Activated T-cell treated with anti-CD3 and anti-CD28 coated beads, Interleukin-2, amount 50 U/mL, for 4 hours (primary cell): ENCODE measurements around the gene DOC2A. TPM values are rescaled to one million over a fixed set of nuclear protein-coding genes. Genes with fewer than 3 reads are reported as not detected.

Experiments used
- ATAC-seq, 2 donors: fragments of 200-7000 bp; cut with Tn5 transposase; one replicate each; pipeline ENCODE4 v1.10.0; 2021
- DNase-seq: peaks from one replicate; pipeline ENCODE4 v3.0.0-alpha.2; 2020
- H3K27me3 Mint-ChIP-seq: one replicate; pipeline ENCODE4 v1.8.0; 2021; ENCODE audit warnings: low read depth, mixed read lengths
- H3K36me3 Mint-ChIP-seq: one replicate; pipeline ENCODE4 v1.8.0; 2022; ENCODE audit warnings: mixed read lengths; ENCODE audit not compliant: insufficient read depth
- H3K4me1 Mint-ChIP-seq: one replicate; pipeline ENCODE4 v1.8.0; 2021; ENCODE audit warnings: low read depth, mixed read lengths
- H3K4me3 Mint-ChIP-seq: one replicate; pipeline ENCODE4 v1.8.0; 2021; ENCODE audit warnings: mild to moderate bottlenecking, moderate library complexity, mixed read lengths
- H3K9me3 Mint-ChIP-seq: one replicate; pipeline ENCODE4 v1.8.0; 2021; ENCODE audit warnings: mixed read lengths
- total RNA-seq, 3 donors: library from RNA; stranded (reverse); gene quantifications; one replicate each; pipeline ENCODE4 v1.2.1, GENCODE V29; 2021

DOC2A gene
- total RNA-seq, 3 donors from 2014 or later, result 0.49 to 2.5 (median 1.1) TPM

DNA sequence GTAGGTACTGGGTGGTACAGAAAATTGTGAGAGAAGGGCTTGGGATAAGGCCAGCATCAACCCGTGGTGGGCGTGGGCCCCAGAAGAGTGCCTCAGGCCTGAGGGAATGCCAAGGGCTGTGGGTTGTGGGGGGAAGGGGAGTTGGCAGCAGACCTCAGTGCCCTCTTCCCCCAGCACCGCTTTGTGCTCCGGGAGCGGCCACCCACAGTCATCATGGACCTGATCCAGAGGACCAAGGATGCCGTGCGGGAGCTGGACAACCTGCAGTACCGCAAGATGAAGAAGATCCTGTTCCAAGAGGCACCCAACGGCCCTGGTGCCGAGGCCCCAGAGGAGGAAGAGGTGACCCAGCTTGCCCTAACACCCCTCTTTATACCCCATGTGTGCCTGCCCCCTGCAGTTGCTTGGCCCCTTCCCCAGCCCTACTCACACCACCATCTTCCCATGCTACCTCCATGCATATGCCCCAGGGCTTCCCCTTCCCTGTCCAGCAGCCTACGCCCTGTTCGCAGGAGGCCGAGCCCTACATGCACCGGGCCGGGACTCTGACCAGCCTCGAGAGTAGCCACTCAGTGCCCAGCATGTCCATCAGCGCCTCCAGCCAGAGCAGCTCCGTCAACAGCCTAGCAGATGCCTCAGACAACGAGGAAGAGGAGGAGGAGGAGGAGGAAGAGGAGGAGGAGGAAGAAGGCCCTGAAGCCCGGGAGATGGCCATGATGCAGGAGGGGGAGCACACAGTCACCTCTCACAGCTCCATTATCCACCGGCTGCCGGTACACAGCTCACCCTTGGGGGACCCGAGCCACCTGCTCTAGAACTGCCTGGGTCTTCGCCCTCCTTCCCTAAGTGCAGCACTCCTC, 28.0 kb downstream of the DOC2A start:
- DNase-seq (no peak), ATAC-seq (no peak)
- Mint-ChIP-seq H3K9me3 (no peaks in the 10 kb centered on the region), H3K27me3 (no peaks in the 10 kb centered on the region), H3K4me3 (no peak overlapping the region), H3K4me1 (no peaks in the 10 kb centered on the region), H3K36me3 (peaks cover 58% of the 10 kb centered on the region)

DNA sequence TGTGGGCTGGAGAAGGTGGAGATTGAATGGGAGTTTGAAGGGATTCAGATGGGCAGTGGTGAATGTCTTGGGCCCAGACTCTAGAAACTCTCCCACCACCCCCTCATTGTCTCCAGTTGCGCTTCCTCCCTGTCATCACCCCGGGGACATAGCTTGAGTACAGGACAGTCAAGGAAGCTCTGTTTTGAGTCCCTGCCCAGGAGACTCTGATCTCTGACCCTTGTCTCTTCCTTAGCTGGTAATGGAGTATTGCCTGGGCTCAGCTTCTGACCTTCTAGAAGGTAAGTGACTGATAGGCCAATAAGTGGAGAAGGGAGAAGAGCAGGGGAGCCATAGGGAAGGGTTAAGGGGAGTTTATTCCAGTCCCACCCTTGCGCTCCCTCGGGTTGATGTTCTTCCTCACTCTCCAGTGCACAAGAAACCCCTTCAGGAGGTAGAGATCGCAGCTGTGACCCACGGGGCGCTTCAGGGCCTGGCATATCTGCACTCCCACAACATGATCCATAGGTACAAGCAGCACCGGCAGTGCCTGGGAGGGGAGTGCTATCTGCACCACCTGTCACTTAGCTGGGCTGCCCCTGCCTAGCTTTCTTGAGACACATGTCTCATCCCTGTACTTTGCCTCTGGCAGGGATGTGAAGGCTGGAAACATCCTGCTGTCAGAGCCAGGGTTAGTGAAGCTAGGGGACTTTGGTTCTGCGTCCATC, 32.1 kb downstream of the DOC2A start:
- Mint-ChIP-seq H3K27me3 (no peaks in the 10 kb centered on the region), H3K9me3 (no peaks in the 10 kb centered on the region), H3K36me3 (peaks cover 37% of the 10 kb centered on the region), H3K4me3 (no peak overlapping the region), H3K4me1 (peaks cover 24% of the 10 kb centered on the region)
- DNase-seq, result no peak
- no peak for ATAC-seq

- no peak for ATAC-seq
- Mint-ChIP-seq H3K27me3 (no peaks in the 10 kb centered on the region), H3K4me1 (peaks cover 28% of the 10 kb centered on the region), H3K4me3 (no peak overlapping the region), H3K9me3 (no peaks in the 10 kb centered on the region), H3K36me3 (peaks cover 32% of the 10 kb centered on the region)
- no peak for DNase-seq
These were observed 32.7 kb downstream of the DOC2A start for GRCh38 chr16:29978081-29978480.

GRCh38 chr16:29977063-29977825, 33.6 kb downstream of the DOC2A start:
- Mint-ChIP-seq H3K4me3 (no peak overlapping the region), H3K27me3 (no peaks in the 10 kb centered on the region), H3K4me1 (peaks cover 32% of the 10 kb centered on the region), H3K36me3 (peaks cover 28% of the 10 kb centered on the region), H3K9me3 (no peaks in the 10 kb centered on the region)
- ATAC-seq, result no peak
- no peak for DNase-seq

- no peak for DNase-seq
- Mint-ChIP-seq H3K4me1 (peaks cover 32% of the 10 kb centered on the region), H3K36me3 (peaks cover 22% of the 10 kb centered on the region), H3K9me3 (no peaks in the 10 kb centered on the region), H3K27me3 (no peaks in the 10 kb centered on the region), H3K4me3 (peak overlapping the region; percentile 95)
- no peak for ATAC-seq
These were observed 34.9 kb downstream of the DOC2A start for GRCh38 chr16:29975811-29976511.

- Mint-ChIP-seq H3K4me3 (peak overlapping the region; percentile 95), H3K9me3 (no peaks in the 10 kb centered on the region), H3K4me1 (peaks cover 32% of the 10 kb centered on the region), H3K27me3 (no peaks in the 10 kb centered on the region), H3K36me3 (peaks cover 16% of the 10 kb centered on the region)
- DNase-seq (no peak), ATAC-seq (no peak)
These were observed 35.7 kb downstream of the DOC2A start for GRCh38 chr16:29975134-29975538.

DNA sequence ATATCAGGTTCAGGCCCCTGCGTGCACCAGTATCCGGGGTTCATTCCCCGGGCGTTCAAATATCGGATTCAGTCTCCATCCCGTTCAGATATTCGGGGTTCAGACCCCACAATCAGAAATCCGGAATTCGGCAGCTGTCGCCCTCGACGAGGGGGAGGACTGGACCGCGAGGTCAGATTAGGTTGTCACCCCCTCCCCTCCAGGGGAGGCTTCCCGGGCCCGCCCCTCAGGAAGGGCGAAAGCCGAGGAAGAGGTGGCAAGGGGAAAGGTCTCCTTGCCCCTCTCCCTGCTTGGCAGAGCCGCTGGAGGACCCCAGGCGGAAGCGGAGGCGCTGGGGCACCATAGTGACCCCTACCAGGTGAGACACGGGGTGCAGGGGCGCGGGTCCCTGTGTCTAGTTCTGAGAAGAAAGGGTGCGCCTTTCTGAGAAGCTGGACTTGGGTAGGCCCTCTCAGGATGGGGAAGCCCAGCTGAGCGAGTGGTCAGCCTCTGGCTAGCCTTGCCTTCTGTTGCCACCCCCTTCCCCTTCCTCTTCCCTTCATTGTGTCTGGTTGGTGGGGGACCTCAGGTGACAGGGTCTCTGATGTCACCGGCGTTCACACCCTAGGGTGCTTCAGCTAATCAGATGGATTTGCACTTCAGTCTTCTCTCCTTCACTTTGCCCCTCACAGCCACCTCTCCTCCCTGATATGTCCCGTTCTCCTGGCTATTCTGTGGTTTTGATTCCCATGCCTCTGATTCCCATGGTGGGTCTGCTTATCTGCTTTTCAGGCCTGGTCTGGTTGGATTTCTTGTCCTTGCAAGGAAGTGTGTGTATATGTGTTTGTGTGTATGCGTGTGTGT, 36.3 kb downstream of the DOC2A start:
- Mint-ChIP-seq H3K27me3 (no peaks in the 10 kb centered on the region), H3K36me3 (peaks cover 14% of the 10 kb centered on the region), H3K4me1 (peaks cover 32% of the 10 kb centered on the region)

GRCh38 chr16:29973384-29974246, 37.2 kb downstream of the DOC2A start, which contains the start of gene TAOK2:
TSS of gene TAOK2 (plus strand) at chr16:29973868. CDS start at chr16:29977773, 3,905 bp downstream.
- Mint-ChIP-seq H3K4me1 (peaks cover 32% of the 10 kb centered on the region), H3K4me3 (peak within 1 kb of the TSS; percentile 95), H3K36me3 (peaks cover 11% of the 10 kb centered on the region), H3K27me3 (no peaks in the 10 kb centered on the region), H3K9me3 (no peaks in the 10 kb centered on the region)
- ATAC-seq, result peak; percentile 99
- DNase-seq, result peak; percentile 90

More for the DNA sequence above, 36.3 kb downstream of the DOC2A start:
- no peaks in the 10 kb centered on the region for H3K9me3 Mint-ChIP-seq
- ATAC-seq, result no peak
- no peak for DNase-seq
- peak overlapping the region; percentile 95 for H3K4me3 Mint-ChIP-seq

DNA sequence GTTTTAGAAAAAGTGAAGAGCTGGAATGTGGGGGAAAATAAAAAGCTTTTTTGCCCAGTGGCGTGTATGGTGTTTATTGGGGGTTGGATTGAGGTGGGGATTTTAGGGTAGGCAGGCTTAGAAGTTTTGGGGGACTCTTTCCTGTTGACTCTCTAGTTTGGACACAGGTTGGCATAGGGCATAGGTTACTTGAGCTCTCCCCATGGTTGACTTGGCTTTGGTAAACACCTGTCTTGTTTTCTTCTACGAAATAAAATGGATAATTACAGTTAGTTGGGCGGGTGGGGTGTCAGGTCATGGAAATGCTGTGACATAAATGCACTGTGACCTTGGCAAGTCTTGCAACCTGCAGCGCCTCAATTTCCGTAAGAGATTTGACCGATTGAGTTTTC, 37.8 kb downstream of the DOC2A start:
- Mint-ChIP-seq H3K9me3 (no peaks in the 10 kb centered on the region), H3K4me3 (peak overlapping the region; percentile 95), H3K27me3 (no peaks in the 10 kb centered on the region), H3K36me3 (peaks cover 9% of the 10 kb centered on the region), H3K4me1 (peaks cover 32% of the 10 kb centered on the region)
- ATAC-seq, result no peak
- no peak for DNase-seq

- Mint-ChIP-seq H3K4me3 (peak overlapping the region; percentile 95), H3K27me3 (no peaks in the 10 kb centered on the region)
These were observed 38.3 kb downstream of the DOC2A start for GRCh38 chr16:29972500-29972899.

DNA sequence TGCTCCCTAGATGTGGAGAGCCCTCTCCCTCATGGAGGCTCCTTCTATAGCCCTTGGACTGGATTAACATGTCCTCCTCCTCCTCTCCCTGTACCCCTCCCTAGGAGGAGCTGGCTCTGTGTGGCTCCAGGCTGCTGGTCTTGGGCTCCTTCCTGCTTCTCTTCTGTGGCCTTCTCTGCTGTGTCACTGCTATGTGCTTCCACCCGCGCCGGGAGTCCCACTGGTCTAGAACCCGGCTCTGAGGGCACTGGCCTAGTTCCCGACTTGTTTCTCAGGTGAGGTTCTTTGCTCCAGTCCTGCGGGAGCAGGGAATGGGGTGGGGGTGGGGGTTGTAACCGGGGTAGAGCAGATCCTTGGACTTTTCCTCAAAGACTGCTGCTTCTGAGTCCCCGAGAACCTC, 39.5 kb downstream of the DOC2A start:
- H3K4me1 Mint-ChIP-seq, result peaks cover 25% of the 10 kb centered on the region
- no peak for ATAC-seq
- peaks cover 9% of the 10 kb centered on the region for H3K36me3 Mint-ChIP-seq
- H3K27me3 Mint-ChIP-seq, result no peaks in the 10 kb centered on the region
- no peak overlapping the region for H3K4me3 Mint-ChIP-seq
- DNase-seq, result no peak
- no peaks in the 10 kb centered on the region for H3K9me3 Mint-ChIP-seq

More at GRCh38 chr16:29972500-29972899, 38.3 kb downstream of the DOC2A start:
- peaks cover 32% of the 10 kb centered on the region for H3K4me1 Mint-ChIP-seq
- ATAC-seq (no peak), DNase-seq (no peak)
- no peaks in the 10 kb centered on the region for H3K9me3 Mint-ChIP-seq
- peaks cover 9% of the 10 kb centered on the region for H3K36me3 Mint-ChIP-seq

- ATAC-seq (no peak), DNase-seq (no peak)
- no peaks in the 10 kb centered on the region for H3K27me3 Mint-ChIP-seq
- peaks cover 10% of the 10 kb centered on the region for H3K36me3 Mint-ChIP-seq
- no peaks in the 10 kb centered on the region for H3K9me3 Mint-ChIP-seq
- H3K4me3 Mint-ChIP-seq, result no peak overlapping the region
- peaks cover 9% of the 10 kb centered on the region for H3K4me1 Mint-ChIP-seq
These were observed 42.6 kb downstream of the DOC2A start for GRCh38 chr16:29968205-29968604.
